GM21576 (cell line): Measurements from ENCODE around the gene FGFR2.
A peak's percentile ranks its signal among the peaks of the same experiment; 100 is the strongest.

Experiments
- ATAC-seq: cut with Tn5 transposase; IDR thresholded peaks from one replicate; pipeline ENCODE4 v1.9.1; 2021; ENCODE audit warnings: mild to moderate bottlenecking, moderate library complexity; ENCODE audit not compliant: unreplicated experiment

Gene FGFR2

GRCh38 chr10:121598263-121599249, at the start of gene FGFR2:
Gene FGFR2 (minus strand): TSS chr10:121598444. CDS start chr10:121593817, 4,627 bp downstream.
- peak; percentile 94 for ATAC-seq

- ATAC-seq: no peak
These were observed 49.2 kb upstream of the FGFR2 start for GRCh38 chr10:121647401-121647800.

- no peak for ATAC-seq
These were observed 47.5 kb upstream of the FGFR2 start for GRCh38 chr10:121645696-121646095.

GRCh38 chr10:121644501-121644900, 46.3 kb upstream of the FGFR2 start:
- no peak for ATAC-seq

GRCh38 chr10:121640266-121640665, 42.0 kb upstream of the FGFR2 start:
- ATAC-seq: no peak

GRCh38 chr10:121639416-121639815, 41.2 kb upstream of the FGFR2 start:
- ATAC-seq: no peak

- no peak for ATAC-seq
These were observed 39.2 kb upstream of the FGFR2 start for GRCh38 chr10:121637437-121637836.

GRCh38 chr10:121633056-121633455, 34.8 kb upstream of the FGFR2 start:
- no peak for ATAC-seq

GRCh38 chr10:121631365-121632029, 33.3 kb upstream of the FGFR2 start:
- no peak for ATAC-seq

GRCh38 chr10:121628859-121629258, 30.6 kb upstream of the FGFR2 start:
- no peak for ATAC-seq

GRCh38 chr10:121627876-121628581, 29.8 kb upstream of the FGFR2 start:
- no peak for ATAC-seq

GRCh38 chr10:121624836-121625486, 26.7 kb upstream of the FGFR2 start:
- ATAC-seq: no peak

GRCh38 chr10:121618906-121619305, 20.7 kb upstream of the FGFR2 start:
- no peak for ATAC-seq

- no peak for ATAC-seq
These were observed 18.9 kb upstream of the FGFR2 start for GRCh38 chr10:121617176-121617575.

- ATAC-seq: no peak
These were observed 18.0 kb upstream of the FGFR2 start for GRCh38 chr10:121616291-121616690.

GRCh38 chr10:121615836-121616235, 17.6 kb upstream of the FGFR2 start:
- no peak for ATAC-seq

- no peak for ATAC-seq
These were observed 17.2 kb upstream of the FGFR2 start for GRCh38 chr10:121615435-121615793.

- no peak for ATAC-seq
These were observed 16.6 kb upstream of the FGFR2 start for GRCh38 chr10:121614613-121615434.

- ATAC-seq: no peak
These were observed 15.2 kb upstream of the FGFR2 start for GRCh38 chr10:121613456-121613855.
